Activated CD4-positive, alpha-beta T cell treated with anti-CD3 and anti-CD28 coated beads for 48 hours (primary cell): ENCODE results near the gene STN1.

Source experiments
- DNase-seq: peaks from one replicate; pipeline ENCODE4 v3.0.0-alpha.2; 2020

Gene STN1

DNA sequence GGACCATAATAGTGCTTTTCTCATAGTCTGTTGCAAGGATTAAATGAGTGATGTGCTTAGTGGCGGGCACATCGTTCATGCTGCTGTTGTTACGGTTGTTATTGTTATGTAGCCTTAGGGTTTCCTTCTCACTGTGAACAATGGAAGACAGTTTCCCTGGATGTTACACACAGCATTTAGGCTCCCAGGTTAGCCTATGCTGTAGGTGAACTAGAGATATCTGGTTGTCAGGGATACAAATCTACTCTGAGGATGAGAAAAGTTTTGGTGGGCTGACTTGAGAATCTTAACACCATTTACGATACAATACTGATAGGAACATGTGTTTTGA lies 77.3 kb downstream of the STN1 start:
- no peak for DNase-seq

DNA sequence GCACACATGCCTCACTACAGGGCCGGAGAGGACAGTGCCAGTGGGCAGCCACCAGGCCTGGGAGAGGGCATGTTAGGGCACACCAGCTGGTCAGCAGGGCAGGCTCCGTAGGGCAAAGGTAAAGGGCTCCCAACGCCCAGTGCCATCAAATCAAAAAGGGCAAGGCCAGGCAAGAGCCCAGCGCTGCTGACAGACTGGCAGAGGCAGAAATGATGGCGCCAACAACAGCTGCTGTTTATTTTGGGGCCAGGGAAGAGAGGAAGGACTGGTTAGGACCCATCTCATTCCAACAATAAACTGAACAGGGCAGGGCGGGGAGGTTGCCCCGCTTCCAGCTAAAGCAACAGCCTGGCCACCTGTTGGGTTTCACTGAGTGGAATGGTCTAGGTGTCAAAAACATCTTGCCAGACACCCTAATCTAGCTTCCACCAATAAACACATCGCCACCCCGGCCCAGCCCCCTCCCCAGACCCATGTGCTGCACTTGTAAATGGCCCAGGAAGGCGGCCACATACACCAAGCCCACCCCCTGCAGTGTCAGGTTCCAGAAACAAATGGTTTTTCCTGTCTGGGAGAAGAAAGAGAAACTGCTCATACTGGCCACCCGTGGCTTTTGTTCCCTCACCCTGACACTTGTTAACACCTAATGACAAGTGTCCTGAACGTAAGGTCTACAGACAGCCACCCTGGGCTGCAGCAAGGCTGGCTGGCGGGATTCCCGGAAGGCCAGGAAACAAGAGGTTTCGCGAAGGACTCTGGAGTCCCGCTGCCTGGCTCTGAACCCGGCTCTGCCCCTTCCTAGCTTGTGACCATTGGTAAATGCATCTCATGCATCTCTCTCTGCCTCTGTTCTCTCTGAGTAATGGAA lies 77.9 kb downstream of the STN1 start:
- DNase-seq = no peak

DNA sequence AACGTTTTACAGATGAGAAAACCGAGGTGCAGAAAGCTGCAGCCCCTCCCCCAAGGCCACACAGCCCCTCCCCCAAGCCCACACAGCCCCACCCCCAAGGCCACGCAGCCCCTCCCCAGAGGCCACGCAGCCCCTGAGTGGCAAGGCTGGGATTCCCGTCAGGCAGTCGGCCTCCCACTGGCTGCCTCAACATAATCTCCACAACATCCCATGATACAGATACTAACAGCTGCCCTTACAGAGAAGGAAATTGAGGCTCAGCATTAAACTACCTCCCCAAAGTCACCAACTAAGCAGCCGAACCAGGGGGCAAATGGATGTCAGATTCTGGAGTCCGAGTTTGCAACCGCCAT lies 78.5 kb downstream of the STN1 start:
- no peak for DNase-seq

DNA sequence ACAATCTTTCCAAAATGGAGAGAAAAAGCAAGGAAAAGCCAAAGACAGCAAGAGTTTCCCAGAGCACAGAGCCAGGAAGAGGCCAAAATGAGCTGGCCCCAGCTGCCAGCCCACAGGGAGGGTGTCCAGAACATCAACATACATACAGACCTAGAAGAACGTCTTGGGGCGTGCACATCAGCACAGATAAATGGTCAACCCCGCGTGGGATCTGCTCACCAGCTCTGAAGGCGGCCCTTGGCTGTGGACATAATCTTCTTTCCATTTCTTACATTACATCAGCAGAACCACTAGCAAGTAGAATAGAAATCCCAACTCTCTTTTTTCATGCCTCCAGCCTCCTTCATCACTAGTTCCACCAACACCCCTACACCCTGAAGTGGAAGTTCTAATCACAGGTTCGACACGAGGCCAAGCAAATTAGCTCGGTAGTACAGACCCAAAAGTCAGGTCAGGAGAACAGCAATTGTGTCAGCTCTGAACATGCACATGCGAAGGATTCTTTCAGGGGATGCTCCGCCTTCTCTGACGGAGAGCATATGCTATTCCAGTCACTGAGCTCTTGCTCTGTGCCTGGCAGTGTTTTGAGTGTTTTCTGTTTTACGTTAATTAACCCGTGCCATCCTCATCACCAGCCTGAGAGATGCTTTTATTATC lies 79.0 kb downstream of the STN1 start:
- DNase-seq = no peak

DNA sequence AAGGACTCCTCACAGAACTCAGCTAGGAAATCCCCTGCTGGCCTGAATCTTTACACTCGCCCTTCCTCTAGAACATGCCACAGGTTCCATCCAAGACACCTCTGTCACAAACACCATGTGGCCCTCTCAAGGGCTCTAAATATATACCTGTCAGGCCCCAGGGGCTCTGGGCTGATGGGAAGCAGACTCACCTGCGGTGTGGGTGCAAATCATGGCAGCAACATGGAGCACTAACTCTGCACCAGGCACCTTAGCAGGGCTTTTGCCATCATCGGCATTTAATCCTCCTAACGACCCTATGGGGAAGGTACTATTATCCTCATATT lies 80.0 kb downstream of the STN1 start:
- no peak for DNase-seq

DNA sequence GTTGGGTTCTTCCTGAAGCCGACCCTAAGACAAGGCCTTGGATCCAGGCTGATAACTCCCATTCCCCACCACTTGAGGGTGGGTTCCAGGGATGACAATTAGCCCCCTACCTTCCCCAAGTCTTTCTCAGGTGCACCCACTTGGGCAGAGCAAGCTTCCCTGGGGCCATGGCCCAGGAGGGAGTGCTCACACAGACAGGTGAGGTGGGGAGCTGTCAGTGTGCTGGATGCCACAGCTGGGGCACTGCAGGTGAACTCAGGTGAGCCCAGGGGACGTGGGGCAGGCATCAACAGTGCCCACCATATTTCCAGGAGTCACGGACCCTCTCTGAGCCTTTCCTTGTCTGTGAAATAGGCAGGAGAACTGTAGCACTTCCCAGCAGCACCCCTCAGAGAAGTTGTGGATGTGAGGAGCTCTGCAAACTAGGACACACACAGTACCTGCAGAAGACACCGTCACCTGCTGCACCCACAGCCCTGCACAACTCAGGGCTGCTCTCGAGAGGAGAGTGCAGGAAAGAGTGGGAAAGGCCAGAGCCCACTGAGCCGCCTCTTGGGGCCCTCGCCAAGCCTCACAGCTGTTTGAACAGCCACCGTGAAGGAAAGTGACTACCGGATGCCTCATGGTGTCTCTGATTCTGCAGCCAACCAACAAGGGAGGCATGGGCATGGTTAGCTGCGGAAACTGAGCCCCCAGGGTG lies 80.5 kb downstream of the STN1 start:
- no peak for DNase-seq

DNA sequence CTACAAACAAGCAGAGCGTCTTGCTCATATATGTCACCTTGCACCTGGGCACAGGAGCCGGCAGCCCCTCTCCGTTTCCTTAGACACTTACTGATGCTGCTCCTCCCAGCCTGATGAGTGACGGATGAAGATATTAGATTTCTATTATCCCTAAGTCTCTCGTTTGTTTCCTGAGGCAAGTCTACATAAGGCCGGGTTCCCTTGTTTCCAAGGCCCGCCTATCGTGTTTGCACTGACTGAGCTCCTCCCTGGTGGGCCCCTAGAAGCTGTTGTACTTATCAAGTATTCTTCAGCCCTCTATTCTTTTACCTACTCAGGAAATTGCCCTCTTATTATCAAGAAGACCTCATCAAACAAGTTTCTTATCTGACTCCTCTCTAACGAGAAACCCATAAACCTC lies 81.1 kb downstream of the STN1 start:
- DNase-seq = no peak

DNA sequence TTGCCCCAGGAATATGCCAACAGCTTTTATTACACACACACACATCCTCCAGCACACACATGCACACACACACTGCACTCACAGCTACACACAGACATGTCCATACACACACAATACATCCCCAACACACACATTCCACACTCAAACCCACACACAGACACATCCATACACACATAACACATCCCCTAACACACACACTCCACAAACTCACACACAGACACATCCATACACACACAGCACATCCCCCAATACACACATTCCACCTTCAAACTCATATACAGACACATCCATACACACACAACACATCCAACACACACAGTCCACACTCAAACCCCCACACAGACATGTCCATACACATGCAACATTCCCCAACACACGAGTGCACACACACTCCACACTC lies 81.7 kb downstream of the STN1 start:
- DNase-seq = no peak

DNA sequence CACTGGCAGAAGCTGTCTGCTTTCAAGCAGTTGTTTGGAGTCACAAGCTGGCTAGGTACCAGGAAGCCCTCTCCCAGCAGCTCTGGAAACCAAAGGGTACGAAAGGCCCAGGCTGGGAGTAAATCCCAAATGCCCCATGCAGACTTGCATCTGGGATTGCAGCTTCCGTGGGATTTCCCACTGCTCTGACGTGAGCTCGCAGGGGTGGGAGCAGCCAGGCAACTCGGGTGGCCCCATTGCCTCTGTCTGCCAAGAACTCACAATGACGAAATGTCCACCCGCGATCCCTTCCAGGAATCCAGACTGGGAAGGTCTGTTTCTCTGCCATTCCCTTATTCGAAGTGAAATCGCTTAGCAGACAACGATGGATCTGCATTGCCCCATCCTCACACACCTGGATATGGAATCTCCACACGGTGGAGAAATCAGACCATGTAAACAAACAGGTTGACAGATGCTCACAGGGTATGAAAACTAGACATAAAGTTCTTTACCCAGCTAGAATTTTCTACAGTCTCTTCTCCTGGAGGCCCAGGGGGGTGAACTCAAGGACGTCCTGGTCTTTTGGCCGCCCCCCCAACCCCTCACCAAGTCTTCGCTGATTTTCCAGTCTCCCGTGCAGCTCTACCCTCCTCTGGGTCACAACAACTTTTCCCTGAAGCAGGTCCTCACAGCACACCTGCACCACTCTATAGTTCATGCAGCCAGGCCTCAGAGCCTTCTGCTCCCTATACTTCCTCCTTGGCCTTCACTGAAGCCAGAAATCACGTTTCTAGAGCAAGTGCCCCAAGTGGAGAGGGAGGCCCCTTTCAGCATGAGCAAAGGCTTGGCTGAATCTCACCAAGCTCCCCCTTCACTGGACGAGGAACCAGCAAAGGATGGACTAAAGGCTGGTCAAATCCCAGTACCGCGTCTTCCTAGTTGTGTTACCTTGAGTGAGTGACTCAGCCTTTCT lies 82.6 kb downstream of the STN1 start:
- DNase-seq = no peak

DNA sequence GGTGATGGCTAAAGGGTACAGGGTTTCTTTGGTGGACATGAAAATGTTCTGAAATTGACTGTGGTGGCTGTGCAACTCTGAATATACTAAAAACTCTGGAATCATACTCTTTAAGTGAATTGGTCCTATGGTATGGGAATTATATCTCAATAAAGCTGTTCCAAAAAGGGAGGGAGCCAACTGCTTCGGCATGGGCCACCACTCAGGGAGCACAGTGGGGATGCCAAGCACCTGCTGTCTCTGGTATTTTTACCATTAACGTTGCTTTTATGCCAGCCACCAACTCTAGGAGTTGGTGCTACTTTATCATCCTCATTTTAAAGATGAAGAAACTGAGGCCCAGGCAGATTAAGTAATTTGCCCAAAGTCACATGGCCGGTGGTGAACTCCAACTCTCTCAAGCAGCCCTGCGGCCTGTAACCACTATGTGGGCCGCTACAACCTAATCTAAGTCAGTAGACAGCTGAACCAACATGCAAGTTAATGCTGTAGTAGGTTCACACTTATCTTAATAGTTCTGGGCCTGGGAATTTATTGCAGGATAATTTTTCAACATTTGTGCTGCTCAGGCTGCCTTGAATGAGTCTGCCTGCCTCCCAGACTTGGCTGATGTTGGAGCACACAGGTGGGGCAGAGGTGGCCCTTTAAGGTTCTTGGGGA lies 83.4 kb downstream of the STN1 start:
- no peak for DNase-seq

DNA sequence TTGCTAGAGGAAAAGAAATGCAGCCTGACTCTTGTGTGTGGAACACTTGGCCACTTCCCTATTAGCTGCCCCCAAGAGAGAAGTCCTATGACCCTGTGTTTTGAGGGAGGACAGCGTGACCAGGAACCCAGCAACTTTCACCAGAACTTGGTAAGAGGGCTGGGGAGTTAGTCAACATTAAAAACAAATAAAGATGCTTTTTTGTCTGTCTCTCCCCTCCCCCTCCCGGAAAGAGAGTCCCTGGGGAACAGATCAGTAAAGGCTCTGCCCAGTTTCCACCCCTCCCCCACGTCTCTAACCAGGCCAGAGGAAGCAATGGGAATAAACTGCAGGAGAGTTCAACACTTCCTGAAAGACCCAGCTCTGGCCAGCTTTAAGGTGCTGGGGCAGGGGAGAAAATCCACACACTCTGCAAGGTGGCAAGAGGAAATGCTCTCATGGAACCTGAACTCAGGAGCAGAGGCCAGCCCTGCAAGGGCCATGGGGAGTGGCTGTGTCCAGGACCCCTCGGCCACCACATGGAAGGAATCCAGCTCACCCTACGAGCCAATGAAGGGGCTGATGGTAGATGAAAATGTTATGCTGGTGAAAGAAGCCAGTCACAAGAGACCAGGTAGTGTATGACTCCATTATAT lies 84.1 kb downstream of the STN1 start:
- no peak for DNase-seq

DNA sequence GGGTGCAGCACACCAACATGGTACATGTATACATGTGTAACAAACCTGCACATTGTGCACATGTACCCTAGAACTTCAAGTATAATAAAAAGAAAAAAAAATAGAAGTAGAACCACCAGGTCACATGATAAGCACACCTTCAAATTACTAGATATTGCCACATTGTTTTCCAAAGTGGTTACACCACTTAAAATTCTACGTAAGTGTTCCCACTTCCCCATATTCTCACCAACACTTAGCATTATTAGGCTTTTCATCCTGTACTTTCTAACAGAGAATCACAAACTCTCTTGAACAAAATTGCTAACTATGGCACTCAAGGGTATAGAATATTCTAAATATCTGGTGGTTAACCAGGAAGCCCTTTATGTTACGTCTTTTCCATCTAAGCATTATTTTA lies 85.2 kb downstream of the STN1 start:
- DNase-seq = no peak
